Activated CD8-positive, alpha-beta memory T cell treated with anti-CD3 and anti-CD28 coated beads for 4 hours (primary cell): ENCODE results near the gene OR6S1.
"Not testable (repeated sequence)": the region's sequence is repeated elsewhere in the genome, so short reads cannot be mapped to it uniquely, and the experiment has no call there.

Experiments
- DNase-seq, 2 donors: peaks; one replicate each; pipeline ENCODE4 v3.0.0-alpha.2; 2020; ENCODE audit warnings: low read depth in 2 of 2

OR6S1 gene

GRCh38 chr14:20631023-20631879 lies 10.2 kb downstream of the OR6S1 start:
- no peak for DNase-seq

- no peak for DNase-seq
Measured at GRCh38 chr14:20630340-20631022, 11.0 kb downstream of the OR6S1 start.

GRCh38 chr14:20628063-20628854 lies 13.2 kb downstream of the OR6S1 start:
- no peak for DNase-seq

GRCh38 chr14:20627346-20628027 lies 14.0 kb downstream of the OR6S1 start:
- DNase-seq = no peak

- DNase-seq = no peak
Measured at GRCh38 chr14:20626274-20626673, 15.2 kb downstream of the OR6S1 start.

GRCh38 chr14:20624495-20625070 lies 16.9 kb downstream of the OR6S1 start:
- no peak for DNase-seq

- no peak for DNase-seq
Measured at GRCh38 chr14:20623798-20624197, 17.7 kb downstream of the OR6S1 start.

- DNase-seq = no peak
Measured at GRCh38 chr14:20622816-20623291, 18.6 kb downstream of the OR6S1 start.

GRCh38 chr14:20620798-20621478 lies 20.6 kb downstream of the OR6S1 start:
- DNase-seq = no peak

GRCh38 chr14:20619688-20620087 lies 21.8 kb downstream of the OR6S1 start:
- DNase-seq = not testable (repeated sequence)

GRCh38 chr14:20618271-20618749 lies 23.2 kb downstream of the OR6S1 start:
- no peak for DNase-seq

GRCh38 chr14:20617138-20618003 lies 24.1 kb downstream of the OR6S1 start:
- no peak for DNase-seq

- no peak for DNase-seq
Measured at GRCh38 chr14:20615996-20616395, 25.5 kb downstream of the OR6S1 start.

GRCh38 chr14:20614038-20614840 lies 27.3 kb downstream of the OR6S1 start:
- no peak for DNase-seq

GRCh38 chr14:20613094-20614037 lies 28.1 kb downstream of the OR6S1 start:
- DNase-seq = peak; percentile 66 to 81

GRCh38 chr14:20612403-20612802 lies 29.1 kb downstream of the OR6S1 start:
- no peak for DNase-seq

- DNase-seq = no peak
Measured at GRCh38 chr14:20611277-20611676, 30.2 kb downstream of the OR6S1 start.
